ENCODE measurements around the gene PLD5.

Gene PLD5

DNA sequence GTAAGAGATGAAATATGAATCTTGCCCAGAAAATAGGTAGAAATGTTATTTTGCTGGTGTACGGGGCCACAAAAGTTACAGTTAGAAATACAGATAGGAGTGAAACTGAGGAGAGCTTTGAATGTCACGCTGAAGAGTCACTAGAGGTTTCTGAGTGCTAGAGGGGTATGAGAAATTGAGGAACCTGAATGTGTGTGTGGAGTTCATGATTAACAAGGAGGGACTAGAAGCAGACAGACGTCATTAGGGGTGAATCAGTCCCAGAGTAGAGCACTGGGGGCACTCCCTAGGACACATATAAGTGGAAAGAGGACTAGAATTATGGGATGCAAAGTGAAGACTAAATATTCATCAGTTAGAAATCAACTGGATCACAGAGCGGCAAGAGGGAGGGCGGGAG, 336.7 kb downstream of the PLD5 start:
- no CpG with 5 or more reads among the region's 5 CpGs for WGBS (ENCODE audit: extremely low coverage, insufficient coverage, insufficient read length)

DNA sequence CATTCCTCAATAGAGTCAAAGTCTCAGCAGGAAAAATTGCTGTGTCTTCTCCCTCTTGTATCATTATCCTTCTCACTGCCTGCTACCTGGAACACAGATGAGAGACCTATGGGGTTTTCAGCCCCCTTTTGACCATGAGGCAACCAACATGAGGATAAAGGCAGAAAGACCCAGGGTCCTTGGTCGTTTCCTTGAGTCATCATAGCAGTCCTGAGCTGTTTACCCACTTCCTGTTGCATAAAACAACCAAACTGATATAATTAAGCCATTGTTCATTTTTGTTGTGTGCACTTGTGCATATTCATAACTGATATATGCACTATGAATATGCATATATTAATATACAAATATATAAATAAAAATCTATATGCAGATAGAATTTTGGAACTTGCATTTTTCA, 337.3 kb downstream of the PLD5 start:
- Histone ChIP-seq H3K9me3 (ENCODE audit: insufficient read depth, low read depth, low read length) (no peaks in the 10 kb centered on the region), H3K4me3 (ENCODE audit: low read depth, low read length) (no peak overlapping the region), H2BK5ac (ENCODE audit: low read depth, low read length, poor library complexity) (no peak overlapping the region), H3K9ac (ENCODE audit: low read length) (no peak overlapping the region), H3K4me2 (ENCODE audit: low read length) (no peak overlapping the region), H2BK120ac (ENCODE audit: insufficient read depth, low read length, poor library complexity) (no peak overlapping the region), H3K27ac (ENCODE audit: low read depth, low read length) (no peak overlapping the region), H3K36me3 (ENCODE audit: control insufficient read depth in 1 of 2, insufficient read depth in 2 of 2, low read length in 2 of 2) (peaks cover 0 to 2% of the 10 kb centered on the region in 2 experiments), H3K18ac (ENCODE audit: low read length) (no peak overlapping the region), H4K8ac (ENCODE audit: low read depth, low read length) (no peak overlapping the region), H3K4ac (ENCODE audit: low read depth, low read length) (no peak overlapping the region), H3K27me3 (ENCODE audit: insufficient read depth, low read length) (no peaks in the 10 kb centered on the region), H3K4me1 (ENCODE audit: control insufficient read depth in 1 of 2, insufficient read depth in 2 of 2, low read length in 2 of 2) (no peaks in the 10 kb centered on the region), H4K91ac (ENCODE audit: low read depth, low read length) (no peak overlapping the region), H3K14ac (ENCODE audit: low read length) (no peak overlapping the region), H4K12ac (ENCODE audit: low read depth, low read length) (no peak overlapping the region), H2AK5ac (ENCODE audit: low read length) (no peak overlapping the region), H2BK12ac (ENCODE audit: low read length) (no peak overlapping the region), H3K79me1 (ENCODE audit: low read length) (no peaks in the 10 kb centered on the region), H3K79me2 (ENCODE audit: control insufficient read depth, insufficient read depth, low read length, poor library complexity) (no peaks in the 10 kb centered on the region), H3K23ac (ENCODE audit: low read length) (no peak overlapping the region), H2AFZ (ENCODE audit: insufficient read depth, low read length, poor library complexity) (no peak overlapping the region)
- no CpG with 5 or more reads among the region's 1 CpG for WGBS (ENCODE audit: extremely low coverage, insufficient coverage, insufficient read length)
- DNase-seq = no peak

More for the DNA sequence above, 336.7 kb downstream of the PLD5 start:
- no peak for DNase-seq
- Histone ChIP-seq H3K4me1 (ENCODE audit: control insufficient read depth in 1 of 2, insufficient read depth in 2 of 2, low read length in 2 of 2) (no peaks in the 10 kb centered on the region), H2BK5ac (ENCODE audit: low read depth, low read length, poor library complexity) (no peak overlapping the region), H4K8ac (ENCODE audit: low read depth, low read length) (no peak overlapping the region), H3K4ac (ENCODE audit: low read depth, low read length) (no peak overlapping the region), H2AFZ (ENCODE audit: insufficient read depth, low read length, poor library complexity) (no peak overlapping the region), H3K23ac (ENCODE audit: low read length) (no peak overlapping the region), H3K4me2 (ENCODE audit: low read length) (no peak overlapping the region), H3K4me3 (ENCODE audit: low read depth, low read length) (no peak overlapping the region), H3K36me3 (ENCODE audit: control insufficient read depth in 1 of 2, insufficient read depth in 2 of 2, low read length in 2 of 2) (peaks cover 0 to 2% of the 10 kb centered on the region in 2 experiments), H3K18ac (ENCODE audit: low read length) (no peak overlapping the region), H4K91ac (ENCODE audit: low read depth, low read length) (no peak overlapping the region), H3K27me3 (ENCODE audit: insufficient read depth, low read length) (no peaks in the 10 kb centered on the region), H2AK5ac (ENCODE audit: low read length) (no peak overlapping the region), H2BK12ac (ENCODE audit: low read length) (no peak overlapping the region), H4K12ac (ENCODE audit: low read depth, low read length) (no peak overlapping the region), H3K79me2 (ENCODE audit: control insufficient read depth, insufficient read depth, low read length, poor library complexity) (no peaks in the 10 kb centered on the region), H3K14ac (ENCODE audit: low read length) (no peak overlapping the region), H3K9me3 (ENCODE audit: insufficient read depth, low read depth, low read length) (no peaks in the 10 kb centered on the region), H3K79me1 (ENCODE audit: low read length) (no peaks in the 10 kb centered on the region), H3K9ac (ENCODE audit: low read length) (no peak overlapping the region), H3K27ac (ENCODE audit: low read depth, low read length) (no peak overlapping the region), H2BK120ac (ENCODE audit: insufficient read depth, low read length, poor library complexity) (no peak overlapping the region)

DNA sequence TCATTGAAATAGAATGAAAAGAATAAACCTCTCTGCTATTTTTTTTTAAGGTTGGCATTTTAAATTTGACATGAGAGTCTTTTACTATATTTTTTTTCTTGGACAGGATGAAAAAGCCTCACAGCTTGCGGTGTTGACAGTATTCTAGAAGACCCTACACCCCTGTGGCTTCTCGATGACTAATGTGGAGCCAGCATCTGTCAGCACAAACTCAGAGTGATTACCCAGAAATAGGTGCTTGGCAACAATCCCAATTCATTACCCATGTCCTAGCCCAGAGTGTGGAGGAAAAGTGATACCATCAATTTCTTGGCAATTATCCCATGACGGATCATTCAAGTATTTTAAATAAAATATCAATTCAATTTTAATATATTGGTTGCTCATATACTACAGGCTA, 338.8 kb downstream of the PLD5 start:
- H3K14ac ChIP-seq (ENCODE audit: low read length) = no peak overlapping the region
- WGBS (ENCODE audit: extremely low coverage, insufficient coverage, insufficient read length) = no CpG with 5 or more reads among the region's 3 CpGs
- H3K4me3 ChIP-seq (ENCODE audit: low read depth, low read length) = no peak overlapping the region
- no peak overlapping the region for H3K23ac ChIP-seq (ENCODE audit: low read length)
- no peaks in the 10 kb centered on the region for H3K27me3 ChIP-seq (ENCODE audit: insufficient read depth, low read length)
- DNase-seq = no peak
- H2AFZ ChIP-seq (ENCODE audit: insufficient read depth, low read length, poor library complexity) = no peak overlapping the region
- H4K91ac ChIP-seq (ENCODE audit: low read depth, low read length) = no peak overlapping the region
- H2BK5ac ChIP-seq (ENCODE audit: low read depth, low read length, poor library complexity) = no peak overlapping the region
- no peaks in the 10 kb centered on the region for H3K79me2 ChIP-seq (ENCODE audit: control insufficient read depth, insufficient read depth, low read length, poor library complexity)
- H2AK5ac ChIP-seq (ENCODE audit: low read length) = no peak overlapping the region
- H3K9ac ChIP-seq (ENCODE audit: low read length) = no peak overlapping the region
- H4K8ac ChIP-seq (ENCODE audit: low read depth, low read length) = no peak overlapping the region
- no peak overlapping the region for H3K4me2 ChIP-seq (ENCODE audit: low read length)
- no peak overlapping the region for H3K18ac ChIP-seq (ENCODE audit: low read length)
- peaks cover 0 to 2% of the 10 kb centered on the region in 2 experiments for H3K36me3 ChIP-seq (ENCODE audit: control insufficient read depth in 1 of 2, insufficient read depth in 2 of 2, low read length in 2 of 2)
- no peak overlapping the region for H2BK120ac ChIP-seq (ENCODE audit: insufficient read depth, low read length, poor library complexity)
- H3K79me1 ChIP-seq (ENCODE audit: low read length) = no peaks in the 10 kb centered on the region
- no peaks in the 10 kb centered on the region for H3K9me3 ChIP-seq (ENCODE audit: insufficient read depth, low read depth, low read length)
- no peak overlapping the region for H4K12ac ChIP-seq (ENCODE audit: low read depth, low read length)
- no peak overlapping the region for H3K4ac ChIP-seq (ENCODE audit: low read depth, low read length)
- H3K27ac ChIP-seq (ENCODE audit: low read depth, low read length) = no peak overlapping the region
- no peak overlapping the region for H2BK12ac ChIP-seq (ENCODE audit: low read length)
- H3K4me1 ChIP-seq (ENCODE audit: control insufficient read depth in 1 of 2, insufficient read depth in 2 of 2, low read length in 2 of 2) = no peaks in the 10 kb centered on the region

DNA sequence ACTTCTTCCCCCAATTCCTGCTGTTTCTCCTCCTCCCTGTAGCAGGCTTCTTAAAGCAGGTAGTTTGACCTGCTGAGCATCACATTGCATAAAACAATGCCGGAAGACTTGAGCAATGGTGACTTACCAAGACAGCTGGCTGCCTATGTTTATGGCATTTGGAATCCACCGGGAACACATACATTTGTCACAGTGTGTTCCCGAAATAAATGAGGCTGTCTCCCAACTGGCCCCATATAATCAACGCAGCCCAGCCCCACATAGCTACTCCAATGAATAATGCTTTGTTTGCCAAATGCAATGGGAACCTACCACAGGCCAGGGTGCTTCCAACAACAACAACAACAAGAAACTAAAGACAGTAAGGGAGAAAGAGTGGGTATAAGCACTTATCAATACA, 339.5 kb downstream of the PLD5 start:
- no peak overlapping the region for H3K4me3 ChIP-seq (ENCODE audit: low read depth, low read length)
- H3K79me1 ChIP-seq (ENCODE audit: low read length) = no peaks in the 10 kb centered on the region
- DNase-seq = no peak
- no peak overlapping the region for H2AK5ac ChIP-seq (ENCODE audit: low read length)
- H3K27me3 ChIP-seq (ENCODE audit: insufficient read depth, low read length) = no peaks in the 10 kb centered on the region
- no peak overlapping the region for H4K12ac ChIP-seq (ENCODE audit: low read depth, low read length)
- H2BK12ac ChIP-seq (ENCODE audit: low read length) = no peak overlapping the region
- no peak overlapping the region for H3K9ac ChIP-seq (ENCODE audit: low read length)
- H3K14ac ChIP-seq (ENCODE audit: low read length) = no peak overlapping the region
- no peak overlapping the region for H2BK120ac ChIP-seq (ENCODE audit: insufficient read depth, low read length, poor library complexity)
- H3K36me3 ChIP-seq (ENCODE audit: control insufficient read depth in 1 of 2, insufficient read depth in 2 of 2, low read length in 2 of 2) = peaks cover 0 to 2% of the 10 kb centered on the region in 2 experiments
- H2AFZ ChIP-seq (ENCODE audit: insufficient read depth, low read length, poor library complexity) = no peak overlapping the region
- no peaks in the 10 kb centered on the region for H3K79me2 ChIP-seq (ENCODE audit: control insufficient read depth, insufficient read depth, low read length, poor library complexity)
- H3K9me3 ChIP-seq (ENCODE audit: insufficient read depth, low read depth, low read length) = no peaks in the 10 kb centered on the region
- no peak overlapping the region for H4K8ac ChIP-seq (ENCODE audit: low read depth, low read length)
- H3K27ac ChIP-seq (ENCODE audit: low read depth, low read length) = no peak overlapping the region
- H3K4me2 ChIP-seq (ENCODE audit: low read length) = no peak overlapping the region
- H4K91ac ChIP-seq (ENCODE audit: low read depth, low read length) = no peak overlapping the region
- H3K23ac ChIP-seq (ENCODE audit: low read length) = no peak overlapping the region
- no CpG with 5 or more reads among the region's 4 CpGs for WGBS (ENCODE audit: extremely low coverage, insufficient coverage, insufficient read length)
- H3K18ac ChIP-seq (ENCODE audit: low read length) = no peak overlapping the region
- no peak overlapping the region for H2BK5ac ChIP-seq (ENCODE audit: low read depth, low read length, poor library complexity)
- no peak overlapping the region for H3K4ac ChIP-seq (ENCODE audit: low read depth, low read length)
- H3K4me1 ChIP-seq (ENCODE audit: control insufficient read depth in 1 of 2, insufficient read depth in 2 of 2, low read length in 2 of 2) = no peaks in the 10 kb centered on the region
